OCI-LY1 (cell line): ENCODE results near the gene ENTREP3.
"Not testable (repeated sequence)": the region's sequence is repeated elsewhere in the genome, so short reads cannot be mapped to it uniquely, and the experiment has no call there.

Experiments
- H2AFZ ChIP-seq: fragments of 200-600 bp; sonication (generic), shearing (Covaris generic); 2 replicates; pipeline ENCODE4 v1.6.0; 2014; ENCODE audit warnings: antibody characterized with exemption, mild to moderate bottlenecking, low read length
- H3F3A ChIP-seq: fragments of 200-600 bp; sonication (generic), shearing (Covaris generic); 2 replicates; pipeline ENCODE4 v1.6.0; 2014; ENCODE audit warnings: mild to moderate bottlenecking, antibody characterized with exemption, low read length, moderate library complexity; ENCODE audit not compliant: insufficient read depth
- H3K27ac ChIP-seq: fragments of 200-600 bp; sonication (generic); 2 replicates; pipeline ENCODE4 v1.5.1; 2014; ENCODE audit warnings: low read length, mixed run types, mild to moderate bottlenecking, low read depth; ENCODE audit not compliant: poor library complexity, severe bottlenecking
- H3K27me3 ChIP-seq: fragments of 200-600 bp; sonication (generic); 2 replicates; pipeline ENCODE4 v1.6.0; 2014; ENCODE audit warnings: antibody characterized with exemption, mild to moderate bottlenecking, low read length, moderate library complexity; ENCODE audit not compliant: insufficient read depth
- H3K36me3 ChIP-seq: fragments of 200-600 bp; sonication (generic); 2 replicates; pipeline ENCODE4 v1.6.1; 2014; ENCODE audit warnings: mild to moderate bottlenecking, antibody characterized with exemption, low read length, moderate library complexity, mixed read lengths; ENCODE audit not compliant: insufficient read depth
- H3K4me1 ChIP-seq: fragments of 200-600 bp; sonication (generic); 2 replicates; pipeline ENCODE4 v1.5.1; 2014; ENCODE audit warnings: mild to moderate bottlenecking, low read length, moderate library complexity; ENCODE audit not compliant: insufficient read depth, severe bottlenecking
- H3K4me2 ChIP-seq: fragments of 200-600 bp; sonication (generic), shearing (Covaris generic); 2 replicates; pipeline ENCODE4 v1.6.1; 2014; ENCODE audit warnings: low read length
- H3K4me3 ChIP-seq: fragments of 200-600 bp; sonication (generic); 2 replicates; pipeline ENCODE4 v1.5.1; 2014; ENCODE audit warnings: low read length, low read depth, mild to moderate bottlenecking, mixed read lengths; ENCODE audit not compliant: poor library complexity, severe bottlenecking
- H3K79me2 ChIP-seq: fragments of 200-600 bp; shearing (Covaris generic); 2 replicates; pipeline ENCODE4 v1.6.1; 2016; ENCODE audit warnings: mixed run types, low read length, mixed read lengths; ENCODE audit not compliant: insufficient read depth
- H3K9ac ChIP-seq: fragments of 200-600 bp; sonication (generic), shearing (Covaris generic); 2 replicates; pipeline ENCODE4 v1.6.1; 2014; ENCODE audit warnings: mild to moderate bottlenecking, low read length, mixed read lengths
- H3K9me2 ChIP-seq: fragments of 200-600 bp; sonication (generic), shearing (Covaris generic); 2 replicates; pipeline ENCODE4 v1.6.1; 2014; ENCODE audit warnings: low read depth, mild to moderate bottlenecking, low read length, mixed read lengths
- H3K9me3 ChIP-seq: fragments of 200-600 bp; shearing (Covaris generic); 2 replicates; pipeline ENCODE4 v1.6.1; 2014; ENCODE audit warnings: low read length, mixed read lengths
- H4K20me1 ChIP-seq: fragments of 200-600 bp; sonication (generic), shearing (Covaris generic); 2 replicates; pipeline ENCODE4 v1.6.0; 2016; ENCODE audit warnings: mild to moderate bottlenecking, low read length; ENCODE audit not compliant: insufficient read depth
- CTCF ChIP-seq: fragments of 200-600 bp; sonication (generic), shearing (Covaris generic); IDR thresholded peaks from 2 replicates; pipeline ENCODE4 v1.5.1; 2017; ENCODE audit warnings: mild to moderate bottlenecking, antibody characterized with exemption, low read length, moderate library complexity, mixed read lengths
- EZH2 ChIP-seq: fragments of 200-600 bp; sonication (generic), shearing (Covaris generic); IDR thresholded peaks from 2 replicates; pipeline ENCODE4 v1.8.0; 2017; ENCODE audit warnings: borderline replicate concordance, mixed run types, mild to moderate bottlenecking, antibody characterized with exemption, low read length, moderate library complexity, mixed read lengths

The ENTREP3 gene

GRCh38 chr1:155232001-155232978, 23.0 kb downstream of the ENTREP3 start:
- H3K9me2 ChIP-seq, H2AFZ ChIP-seq, H3K9ac ChIP-seq, H3K9me3 ChIP-seq, H4K20me1 ChIP-seq, H3K27ac ChIP-seq, H3K79me2 ChIP-seq, H3F3A ChIP-seq, H3K4me2 ChIP-seq, H3K27me3 ChIP-seq, H3K4me3 ChIP-seq: not testable (repeated sequence)
- Histone ChIP-seq H3K4me1 (peaks cover 12% of the 10 kb centered on the region), H3K36me3 (peaks cover 17% of the 10 kb centered on the region)

- H3K9me3 ChIP-seq, H3K79me2 ChIP-seq, H3K4me2 ChIP-seq, H4K20me1 ChIP-seq, H3K9me2 ChIP-seq, H3K4me3 ChIP-seq, H2AFZ ChIP-seq, H3K9ac ChIP-seq, H3F3A ChIP-seq, H3K27me3 ChIP-seq, H3K27ac ChIP-seq, H3K36me3 ChIP-seq: not testable (repeated sequence)
- H3K4me1 ChIP-seq = peaks cover 17% of the 10 kb centered on the region
Observed at GRCh38 chr1:155231302-155231701, 24.0 kb downstream of the ENTREP3 start.

GRCh38 chr1:155228096-155228427, 27.2 kb downstream of the ENTREP3 start:
- Histone ChIP-seq H3K36me3 (no peaks in the 10 kb centered on the region), H3K79me2 (no peaks in the 10 kb centered on the region), H3K9me3 (no peaks in the 10 kb centered on the region), H3K27me3 (no peaks in the 10 kb centered on the region), H3K4me3 (peak overlapping the region; percentile 93), H4K20me1 (no peaks in the 10 kb centered on the region), H3F3A (peaks cover 14% of the 10 kb centered on the region), H3K9me2 (no peaks in the 10 kb centered on the region), H3K4me2 (peak overlapping the region; percentile 95), H3K9ac (peak overlapping the region; percentile 92), H3K27ac (peak overlapping the region; percentile 80), H2AFZ (no peak overlapping the region), H3K4me1 (peaks cover 49% of the 10 kb centered on the region)
- TF ChIP-seq CTCF = no peak
- TF ChIP-seq EZH2 = no peak

- Histone ChIP-seq H3K4me3 (peak overlapping the region; percentile 93), H3K36me3 (no peaks in the 10 kb centered on the region), H3K4me2 (peak overlapping the region; percentile 96), H3K9me3 (no peaks in the 10 kb centered on the region), H3K9me2 (no peaks in the 10 kb centered on the region), H3F3A (peaks cover 14% of the 10 kb centered on the region), H3K27ac (peak overlapping the region; percentile 94), H3K79me2 (no peaks in the 10 kb centered on the region), H4K20me1 (no peaks in the 10 kb centered on the region), H2AFZ (no peak overlapping the region), H3K9ac (peak overlapping the region; percentile 97), H3K4me1 (peaks cover 55% of the 10 kb centered on the region), H3K27me3 (no peaks in the 10 kb centered on the region)
- TF ChIP-seq EZH2 (no peak), CTCF (no peak; the same call in 1 of the 2 replicates)
Observed at GRCh38 chr1:155227261-155228095, 27.8 kb downstream of the ENTREP3 start.
